D721Med (cell line): Measurements from ENCODE around the gene VSNL1.

ENCODE experiments used
- DNase-seq: peaks from one replicate; pipeline ENCODE4 v3.0.0; 2011; ENCODE audit warnings: low spot score; ENCODE audit not compliant: insufficient read length
- FAIRE-seq: peaks from 2 replicates; lab custom pipeline; 2011; peaks lifted over from hg19 to GRCh38; lab: Jason Lieb, UNC
- CTCF ChIP-seq: IDR thresholded peaks from 2 replicates; pipeline ENCODE4 v1.5.1; 2012; ENCODE audit warnings: mild to moderate bottlenecking, control low read depth; ENCODE audit not compliant: insufficient read depth; ENCODE audit errors: missing control alignments

The VSNL1 gene

GRCh38 chr2:17540093-17540812 lies at the start of gene VSNL1:
Gene VSNL1, plus strand, starts transcription at chr2:17540696. Its CDS starts 51,379 bp downstream, at chr2:17592075.
- FAIRE-seq (no peak), DNase-seq (no peak)
- no peak for TF ChIP-seq CTCF

- no peak for FAIRE-seq
- DNase-seq = no peak
- TF ChIP-seq CTCF = no peak
These were observed 44.9 kb upstream of the VSNL1 start for GRCh38 chr2:17495590-17495989.

GRCh38 chr2:17497718-17498117 lies 42.8 kb upstream of the VSNL1 start:
- peak; percentile 16 for FAIRE-seq
- no peak for TF ChIP-seq CTCF
- DNase-seq = no peak

- FAIRE-seq (no peak), DNase-seq (no peak)
- TF ChIP-seq CTCF = no peak
These were observed 33.5 kb upstream of the VSNL1 start for GRCh38 chr2:17506736-17507616.

GRCh38 chr2:17515652-17516051 lies 24.8 kb upstream of the VSNL1 start:
- no peak for TF ChIP-seq CTCF
- FAIRE-seq = no peak
- DNase-seq = no peak

- FAIRE-seq (no peak), DNase-seq (no peak)
- no peak for TF ChIP-seq CTCF
These were observed 22.9 kb upstream of the VSNL1 start for GRCh38 chr2:17517481-17518211.
